Breast epithelium (tissue), 4 donors: Measurements from ENCODE around the gene KCNAB3. TPM values are rescaled to one million over a fixed set of nuclear protein-coding genes. Genes with fewer than 3 reads are reported as not detected.
"Not testable (repeated sequence)": the region's sequence is repeated elsewhere in the genome, so short reads cannot be mapped to it uniquely, and the experiment has no call there.

Experiments used
- DNase-seq, 2 donors: peaks; one replicate each; pipeline ENCODE4 v3.0.0-alpha.2; 2019; ENCODE audit warnings: low spot score in 2 of 2
- H3K27ac ChIP-seq, 2 donors: fragments of 200-600 bp; sonication (generic) in 1 of 2; one replicate each; pipeline ENCODE4 v1.5.1; 2016 to 2019; ENCODE audit warnings: mild to moderate bottlenecking in 1 of 2
- H3K27me3 ChIP-seq, 2 donors: fragments of 200-600 bp; sonication (generic) in 1 of 2; one replicate each; pipeline versions ENCODE4 v1.5.1 to v1.6.0; 2017 to 2019; ENCODE audit warnings: control low read depth in 1 of 2, mild to moderate bottlenecking in 1 of 2
- H3K36me3 ChIP-seq: fragments of 200-600 bp; one replicate; pipeline ENCODE4 v1.5.1; 2019
- H3K4me1 ChIP-seq, 2 donors: fragments of 200-600 bp; sonication (generic); one replicate each; pipeline ENCODE4 v1.5.1; 2016 to 2019; ENCODE audit warnings: control low read depth in 1 of 2
- H3K4me3 ChIP-seq, 3 donors: fragments of 200-600 bp; sonication (generic); 1 replicate in 2 of 3; 2 replicates in 1 of 3; pipeline ENCODE4 v1.5.1; 2016 to 2019; ENCODE audit warnings: mild to moderate bottlenecking in 3 of 3, moderate library complexity in 2 of 3
- H3K9me3 ChIP-seq, 2 donors: fragments of 200-600 bp; sonication (generic) in 1 of 2; one replicate each; pipeline ENCODE4 v1.5.1; 2016 to 2019; ENCODE audit warnings: control low read depth in 1 of 2
- POLR2A ChIP-seq: fragments of 450-650 bp; IDR thresholded peaks from one replicate; pipeline ENCODE4 v1.6.1; 2016; ENCODE audit warnings: antibody characterized with exemption, mild to moderate bottlenecking, moderate library complexity
- POLR2AphosphoS5 ChIP-seq, 3 donors: sonication (generic); formaldehyde crosslinking; IDR thresholded peaks; one replicate each; pipeline ENCODE4 v1.6.1; 2017; ENCODE audit warnings: antibody characterized with exemption in 3 of 3
- intact Hi-C: fragments of 100-400 bp; cut with DNase I; formaldehyde crosslinking; loops from one replicate; pipeline ENCODE4 v1.15.1; 2023; ENCODE audit warnings: low total_unique reads
- total RNA-seq, 3 donors: library from RNA; depleted of rRNA; stranded (reverse); fragments of >200 nt; gene quantifications; one replicate each; pipeline ENCODE4 v1.1.0, GENCODE V29; 2016
- TF ChIP-seq, protein P1 (sequence below), 3 donors: fragments of 450-650 bp; IDR thresholded peaks; one replicate each; pipeline ENCODE4 v1.5.1; 2016 to 2017; ENCODE audit warnings: antibody characterized with exemption in 3 of 3, mild to moderate bottlenecking in 3 of 3, moderate library complexity in 3 of 3

Gene KCNAB3
- total RNA-seq, 3 donors from 2014 or later: 0.48 to 1.5 (median 1.3) TPM

DNA sequence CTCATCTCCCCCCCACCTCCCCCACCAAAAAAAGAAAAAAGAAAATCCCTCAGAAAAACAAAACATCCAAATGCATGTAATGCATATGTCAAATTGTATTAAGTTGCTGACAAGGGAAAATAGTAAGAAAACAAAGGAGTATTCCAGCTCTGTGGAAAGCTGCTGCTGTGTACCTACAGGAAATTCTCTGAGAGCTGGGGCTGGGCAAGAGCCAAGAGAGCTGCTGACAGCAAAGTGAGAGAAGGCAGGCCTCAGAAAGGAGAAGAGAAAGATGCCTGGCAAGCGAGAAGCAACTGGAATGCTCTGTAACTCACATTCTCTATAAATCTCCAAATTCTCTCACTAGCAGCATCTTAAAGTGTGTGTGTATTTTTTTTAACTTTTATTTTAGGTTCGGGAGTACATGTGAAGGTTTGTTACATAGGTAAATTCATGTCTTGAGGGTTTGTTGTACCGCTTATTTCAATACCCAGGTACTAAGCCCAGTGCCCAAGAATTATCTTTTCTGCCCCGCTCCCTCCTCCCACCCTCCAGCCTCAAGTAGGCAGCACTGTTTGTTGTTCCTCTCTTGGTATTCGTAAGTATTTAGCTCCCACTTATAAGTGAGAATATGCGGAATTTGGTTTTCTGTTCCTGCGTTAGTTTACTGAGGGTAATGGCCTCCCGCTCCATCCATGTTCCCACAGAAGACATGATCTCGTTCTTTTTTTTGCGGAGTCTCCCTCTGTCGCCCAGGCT is 26.7 kb upstream of the KCNAB3 start:
- H3K4me1 ChIP-seq: no peaks in the 10 kb centered on the region
- TF ChIP-seq POLR2A (no peak), POLR2AphosphoS5 (IDR thresholded peaks at IDR 0.05) (no peak)
- TF ChIP-seq, protein P1, sequence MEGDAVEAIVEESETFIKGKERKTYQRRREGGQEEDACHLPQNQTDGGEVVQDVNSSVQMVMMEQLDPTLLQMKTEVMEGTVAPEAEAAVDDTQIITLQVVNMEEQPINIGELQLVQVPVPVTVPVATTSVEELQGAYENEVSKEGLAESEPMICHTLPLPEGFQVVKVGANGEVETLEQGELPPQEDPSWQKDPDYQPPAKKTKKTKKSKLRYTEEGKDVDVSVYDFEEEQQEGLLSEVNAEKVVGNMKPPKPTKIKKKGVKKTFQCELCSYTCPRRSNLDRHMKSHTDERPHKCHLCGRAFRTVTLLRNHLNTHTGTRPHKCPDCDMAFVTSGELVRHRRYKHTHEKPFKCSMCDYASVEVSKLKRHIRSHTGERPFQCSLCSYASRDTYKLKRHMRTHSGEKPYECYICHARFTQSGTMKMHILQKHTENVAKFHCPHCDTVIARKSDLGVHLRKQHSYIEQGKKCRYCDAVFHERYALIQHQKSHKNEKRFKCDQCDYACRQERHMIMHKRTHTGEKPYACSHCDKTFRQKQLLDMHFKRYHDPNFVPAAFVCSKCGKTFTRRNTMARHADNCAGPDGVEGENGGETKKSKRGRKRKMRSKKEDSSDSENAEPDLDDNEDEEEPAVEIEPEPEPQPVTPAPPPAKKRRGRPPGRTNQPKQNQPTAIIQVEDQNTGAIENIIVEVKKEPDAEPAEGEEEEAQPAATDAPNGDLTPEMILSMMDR (IDR thresholded peaks at IDR 0.05): no peak
- DNase-seq: no peak
- H3K9me3 ChIP-seq: no peaks in the 10 kb centered on the region
- H3K27ac ChIP-seq: no peak overlapping the region
- intact Hi-C loops: no loop called here
- no peak overlapping the region for H3K4me3 ChIP-seq
- no peaks in the 10 kb centered on the region for H3K27me3 ChIP-seq
- no peaks in the 10 kb centered on the region for H3K36me3 ChIP-seq

DNA sequence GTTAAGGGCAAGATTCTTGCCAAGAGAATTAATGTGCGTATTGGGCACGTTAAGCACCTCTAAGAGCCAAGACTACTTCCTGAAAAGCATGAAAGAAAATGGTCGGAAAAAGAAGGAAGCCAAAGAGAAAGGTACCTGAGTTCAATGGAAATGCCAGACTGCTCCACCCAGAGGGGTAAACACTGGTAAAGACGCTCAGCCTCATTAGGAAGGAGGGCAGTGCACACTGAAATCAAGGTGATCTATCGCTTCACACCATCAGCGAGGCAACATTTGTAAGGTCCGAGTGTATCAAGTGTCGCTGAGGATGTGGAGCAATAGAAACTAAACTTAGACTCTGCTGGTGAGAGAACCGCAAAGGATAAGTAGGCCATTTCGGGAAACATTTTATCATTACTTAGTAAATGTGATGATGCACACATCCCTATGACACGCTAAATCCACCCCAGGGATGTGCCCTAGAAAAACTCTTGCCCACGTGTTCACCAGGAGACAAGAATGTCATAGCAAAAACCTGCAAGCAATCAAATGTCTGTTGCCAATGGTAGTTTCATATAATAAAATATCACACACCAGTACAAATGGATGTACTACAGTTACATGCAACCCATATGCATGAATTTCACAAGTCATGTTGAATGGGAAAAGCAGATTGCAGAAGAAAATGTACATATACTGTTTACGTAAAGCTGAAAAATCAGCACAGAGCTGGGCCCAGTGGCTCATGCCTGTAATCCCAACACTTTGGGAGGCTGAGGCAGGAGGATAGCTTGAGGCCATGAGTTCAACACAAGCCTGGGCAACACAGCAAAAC is 26.0 kb upstream of the KCNAB3 start:
- Histone ChIP-seq H3K4me3 (no peak overlapping the region), H3K4me1 (no peaks in the 10 kb centered on the region), H3K9me3 (no peaks in the 10 kb centered on the region), H3K36me3 (no peaks in the 10 kb centered on the region), H3K27me3 (no peaks in the 10 kb centered on the region), H3K27ac (no peak overlapping the region)
- intact Hi-C loops: no loop called here
- TF ChIP-seq, protein P1 (IDR thresholded peaks at IDR 0.05): no peak
- TF ChIP-seq POLR2A: no peak
- TF ChIP-seq POLR2AphosphoS5 (IDR thresholded peaks at IDR 0.05): no peak
- DNase-seq: no peak

DNA sequence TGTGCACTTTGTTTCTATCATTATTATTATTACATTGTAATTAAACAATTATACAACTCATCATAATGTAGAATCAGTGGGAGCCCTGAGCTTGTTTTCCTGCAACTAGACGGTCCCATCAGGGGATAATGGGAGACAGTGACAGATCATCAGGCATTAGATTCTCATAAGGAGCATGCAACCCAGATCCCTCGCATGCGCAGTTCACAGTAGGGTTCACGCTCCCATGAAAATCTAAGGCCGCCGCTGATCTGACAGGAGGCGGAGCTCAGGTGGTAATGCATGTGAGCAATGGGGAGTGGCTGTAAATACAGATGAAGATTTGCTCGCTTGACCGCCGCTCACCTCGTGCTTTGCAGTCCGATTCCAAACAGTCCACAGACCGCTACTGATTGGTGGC is 23.6 kb upstream of the KCNAB3 start:
- H3K36me3 ChIP-seq, H3K27me3 ChIP-seq, H3K27ac ChIP-seq, H3K4me3 ChIP-seq, DNase-seq, intact Hi-C loops, H3K9me3 ChIP-seq, H3K4me1 ChIP-seq: not testable (repeated sequence)

DNA sequence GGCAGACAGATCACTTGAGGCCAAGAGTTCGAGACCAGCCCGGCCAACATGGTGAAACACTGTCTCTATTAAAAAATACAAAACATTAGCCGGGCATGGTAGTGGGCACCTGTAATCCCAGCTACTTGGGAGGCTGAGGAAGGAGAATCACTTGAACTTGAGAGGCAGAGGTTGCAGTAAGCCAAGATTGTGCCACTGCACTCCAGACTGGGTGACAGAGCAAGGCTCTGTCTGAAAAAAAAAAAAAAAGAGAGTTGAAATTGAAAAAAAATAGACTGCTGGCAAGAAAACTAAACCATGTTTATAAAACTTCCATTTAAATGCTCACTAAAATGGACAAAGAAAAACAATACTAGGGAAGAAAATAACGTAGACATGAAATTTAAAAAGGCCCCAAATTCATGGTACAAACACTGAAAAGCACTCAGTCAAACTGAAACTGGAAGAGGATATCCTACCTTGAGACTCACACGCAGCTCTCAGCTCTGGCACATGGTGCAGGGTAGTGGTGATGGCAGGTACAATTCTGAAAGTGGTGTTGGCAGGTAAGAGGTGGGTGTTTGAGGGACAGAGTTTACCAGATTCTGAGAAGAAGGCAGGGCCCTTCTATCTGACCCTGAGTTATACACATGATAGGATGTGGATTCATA is 21.6 kb upstream of the KCNAB3 start:
- no peak overlapping the region for H3K27ac ChIP-seq
- no peaks in the 10 kb centered on the region for H3K4me1 ChIP-seq

DNA sequence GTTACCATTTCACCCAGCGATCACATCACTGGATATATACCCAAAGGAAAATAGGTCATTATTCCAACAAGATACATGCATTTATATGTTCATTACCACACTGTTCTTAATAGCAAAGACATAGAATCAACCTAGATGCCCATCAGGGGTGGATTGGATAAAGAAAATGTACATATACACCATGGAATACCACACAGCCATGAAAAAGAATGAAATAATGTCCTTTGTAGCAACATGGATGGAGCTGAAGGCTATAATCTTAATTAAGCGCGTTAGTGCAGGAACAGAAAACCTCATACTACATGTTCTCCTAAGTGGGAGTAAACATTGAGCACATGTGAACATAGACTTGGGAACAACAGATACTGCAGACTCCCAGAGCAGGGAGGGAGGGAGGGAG is 20.9 kb upstream of the KCNAB3 start:
- no peak for DNase-seq
- intact Hi-C loops: no loop called here
- no peak overlapping the region for H3K27ac ChIP-seq
- no peaks in the 10 kb centered on the region for H3K9me3 ChIP-seq
- H3K36me3 ChIP-seq: no peaks in the 10 kb centered on the region
- no peak for TF ChIP-seq POLR2AphosphoS5 (IDR thresholded peaks at IDR 0.05)
- no peak for TF ChIP-seq POLR2A
- TF ChIP-seq, protein P1 (IDR thresholded peaks at IDR 0.05): no peak
- H3K4me3 ChIP-seq: no peak overlapping the region
- H3K27me3 ChIP-seq: no peaks in the 10 kb centered on the region
- no peaks in the 10 kb centered on the region for H3K4me1 ChIP-seq

More for the DNA sequence above, 21.6 kb upstream of the KCNAB3 start:
- H3K36me3 ChIP-seq: no peaks in the 10 kb centered on the region
- TF ChIP-seq, protein P1 (IDR thresholded peaks at IDR 0.05): no peak
- TF ChIP-seq POLR2A (no peak), POLR2AphosphoS5 (IDR thresholded peaks at IDR 0.05) (no peak)
- no peak for DNase-seq
- H3K27me3 ChIP-seq: no peaks in the 10 kb centered on the region
- no peaks in the 10 kb centered on the region for H3K9me3 ChIP-seq
- H3K4me3 ChIP-seq: no peak overlapping the region
- intact Hi-C loops: no loop called here
